ENCODE results near the gene ACOT4.

Gene ACOT4

GRCh38 chr14:73616831-73617230, 25.2 kb downstream of the ACOT4 start:
- no peak overlapping the region for H3K27ac ChIP-seq (ENCODE audit: extremely low read depth, low read depth, low read length)
- POLR2A ChIA-PET: no interaction called here
- CTCF ChIA-PET: no interaction called here

GRCh38 chr14:73619524-73619923, 27.9 kb downstream of the ACOT4 start:
- H3K27ac ChIP-seq (ENCODE audit: extremely low read depth, low read depth, low read length): no peak overlapping the region
- ChIA-PET POLR2A (no interaction called here), CTCF (interaction anchor here (0.5 to 0.8 kb wide), 3 partner anchors 19 to 205 kb away, joined by 3 to 10 read pairs (median 3); no protein-coding TSS in a partner anchor)
- no peaks in the 10 kb centered on the region for H3K4me1 ChIP-seq (ENCODE audit: control insufficient read depth, insufficient read depth, low read length)
- no peak overlapping the region for H3K4me3 ChIP-seq (ENCODE audit: low read depth, low read length)
- H3K9me3 ChIP-seq (ENCODE audit: control insufficient read depth, insufficient read depth, low read depth, low read length): no peaks in the 10 kb centered on the region
- no peaks in the 10 kb centered on the region for H3K36me3 ChIP-seq (ENCODE audit: control insufficient read depth in 2 of 2, insufficient read depth in 1 of 2, low read length in 2 of 2)
- no peak for TF ChIP-seq ZNF830 (tag by site-specific recombination; IDR thresholded peaks at IDR 0.05; ENCODE audit: low read depth)
- TF ChIP-seq TSHZ1 (tag by site-specific recombination; IDR thresholded peaks at IDR 0.05; ENCODE audit: borderline replicate concordance): no peak
- no peak for TF ChIP-seq ZSCAN16 (tag by site-specific recombination; IDR thresholded peaks at IDR 0.05)
- no peak for TF ChIP-seq ZNF2 (tag by site-specific recombination; IDR thresholded peaks at IDR 0.05)
- no peak for TF ChIP-seq ZNF239 (tag by site-specific recombination; IDR thresholded peaks at IDR 0.05)
- TF ChIP-seq ZNF645 (tag by site-specific recombination; IDR thresholded peaks at IDR 0.05): no peak
- no peak for TF ChIP-seq BCL6B (tag by site-specific recombination; IDR thresholded peaks at IDR 0.05)
- no peak for TF ChIP-seq ZNF629 (tag by site-specific recombination; IDR thresholded peaks at IDR 0.05)
- TF ChIP-seq ZNF558 (tag by site-specific recombination; IDR thresholded peaks at IDR 0.05): no peak
- TF ChIP-seq OVOL3 (tag by site-specific recombination; IDR thresholded peaks at IDR 0.05): no peak

More at GRCh38 chr14:73616831-73617230, 25.2 kb downstream of the ACOT4 start:
- Histone ChIP-seq H3K4me3 (ENCODE audit: low read depth, low read length) (no peak overlapping the region), H3K9me3 (ENCODE audit: control insufficient read depth, insufficient read depth, low read depth, low read length) (no peaks in the 10 kb centered on the region), H3K36me3 (ENCODE audit: control insufficient read depth in 2 of 2, insufficient read depth in 1 of 2, low read length in 2 of 2) (no peaks in the 10 kb centered on the region), H3K4me1 (ENCODE audit: control insufficient read depth, insufficient read depth, low read length) (no peaks in the 10 kb centered on the region)
- TF ChIP-seq ZNF184 (tag by site-specific recombination; IDR thresholded peaks at IDR 0.05) (no peak), ZBTB10 (tag by site-specific recombination; IDR thresholded peaks at IDR 0.05) (no peak), ZSCAN5A (tag by site-specific recombination; IDR thresholded peaks at IDR 0.05) (no peak), KLF8 (tag by site-specific recombination; IDR thresholded peaks at IDR 0.05) (no peak), KLF16 (tag by site-specific recombination; IDR thresholded peaks at IDR 0.05) (no peak), BCL11A (tag by site-specific recombination; IDR thresholded peaks at IDR 0.05; ENCODE audit: low read depth) (no peak), ZBTB8A (tag by site-specific recombination; IDR thresholded peaks at IDR 0.05) (no peak), YY1 (tag by site-specific recombination; IDR thresholded peaks at IDR 0.05) (no peak), ZNF146 (tag by site-specific recombination; IDR thresholded peaks at IDR 0.05) (no peak), ZNF530 (tag by site-specific recombination; IDR thresholded peaks at IDR 0.05; ENCODE audit: low read depth) (no peak), OVOL3 (tag by site-specific recombination; IDR thresholded peaks at IDR 0.05) (no peak), ZNF600 (tag by site-specific recombination; IDR thresholded peaks at IDR 0.05) (no peak), ZNF654 (tag by site-specific recombination; IDR thresholded peaks at IDR 0.05; ENCODE audit: low read depth) (no peak), ZNF366 (tag by site-specific recombination; conservative IDR thresholded peaks at IDR 0.05) (no peak), ZBTB44 (tag by site-specific recombination; IDR thresholded peaks at IDR 0.05) (no peak), ZNF548 (tag by site-specific recombination; IDR thresholded peaks at IDR 0.05) (no peak), SETDB1 (IDR thresholded peaks at IDR 0.05; ENCODE audit: insufficient read length, low read length) (no peak)
